PC-9 (cell line): ENCODE data around the gene DBNL.

ENCODE experiments used
- EZH2 ChIP-seq: fragments of 200-600 bp; sonication (generic); IDR thresholded peaks from 2 replicates; pipeline ENCODE4 v1.8.0; 2017; ENCODE audit warnings: antibody characterized with exemption, low read depth
- TF ChIP-seq, protein P1 (sequence below): fragments of 200-600 bp; sonication (generic); conservative IDR thresholded peaks from 2 replicates; pipeline ENCODE4 v1.6.1; 2017; ENCODE audit warnings: mixed run types, antibody characterized with exemption, mild to moderate bottlenecking, moderate library complexity

DNA sequence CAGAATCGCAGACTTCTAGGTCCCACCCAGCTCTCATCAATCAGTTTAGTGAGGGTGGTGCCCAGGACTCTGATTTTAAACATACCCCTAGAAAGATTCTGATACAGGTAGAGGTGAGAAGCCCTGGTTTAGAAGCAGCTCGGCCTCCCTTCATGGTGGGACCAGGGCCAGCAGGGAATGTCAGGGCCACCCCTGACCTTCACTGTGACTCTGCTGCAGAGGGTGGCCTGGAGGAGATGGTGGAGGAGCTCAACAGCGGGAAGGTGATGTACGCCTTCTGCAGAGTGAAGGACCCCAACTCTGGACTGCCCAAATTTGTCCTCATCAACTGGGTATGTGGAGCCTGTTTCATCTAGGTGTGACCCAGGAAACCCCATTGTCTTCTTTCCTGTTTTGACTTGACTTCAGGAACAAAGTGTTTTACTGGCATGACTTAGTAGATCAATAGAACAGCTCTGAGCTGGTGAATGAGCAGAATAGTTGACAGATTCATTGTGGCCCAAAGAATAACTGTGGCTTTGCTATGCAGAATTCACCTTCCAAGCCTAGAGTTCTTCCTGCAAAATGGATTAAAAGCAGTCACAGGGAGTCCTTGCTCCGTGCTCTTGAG lies 7.2 kb downstream of the DBNL start:
- TF ChIP-seq, protein P1, sequence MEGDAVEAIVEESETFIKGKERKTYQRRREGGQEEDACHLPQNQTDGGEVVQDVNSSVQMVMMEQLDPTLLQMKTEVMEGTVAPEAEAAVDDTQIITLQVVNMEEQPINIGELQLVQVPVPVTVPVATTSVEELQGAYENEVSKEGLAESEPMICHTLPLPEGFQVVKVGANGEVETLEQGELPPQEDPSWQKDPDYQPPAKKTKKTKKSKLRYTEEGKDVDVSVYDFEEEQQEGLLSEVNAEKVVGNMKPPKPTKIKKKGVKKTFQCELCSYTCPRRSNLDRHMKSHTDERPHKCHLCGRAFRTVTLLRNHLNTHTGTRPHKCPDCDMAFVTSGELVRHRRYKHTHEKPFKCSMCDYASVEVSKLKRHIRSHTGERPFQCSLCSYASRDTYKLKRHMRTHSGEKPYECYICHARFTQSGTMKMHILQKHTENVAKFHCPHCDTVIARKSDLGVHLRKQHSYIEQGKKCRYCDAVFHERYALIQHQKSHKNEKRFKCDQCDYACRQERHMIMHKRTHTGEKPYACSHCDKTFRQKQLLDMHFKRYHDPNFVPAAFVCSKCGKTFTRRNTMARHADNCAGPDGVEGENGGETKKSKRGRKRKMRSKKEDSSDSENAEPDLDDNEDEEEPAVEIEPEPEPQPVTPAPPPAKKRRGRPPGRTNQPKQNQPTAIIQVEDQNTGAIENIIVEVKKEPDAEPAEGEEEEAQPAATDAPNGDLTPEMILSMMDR, result no peak
- TF ChIP-seq EZH2, result no peak
